C4-2B (cell line): ENCODE results near the gene NCOA7.

Source experiments
- CTCF ChIP-seq: fragments of 450-650 bp; conservative IDR thresholded peaks from 2 replicates; pipeline ENCODE4 v1.5.1; 2017; ENCODE audit warnings: mild to moderate bottlenecking
- ZFX ChIP-seq: fragments of 450-650 bp; IDR thresholded peaks from 2 replicates; pipeline ENCODE4 v1.6.1; 2017

GRCh38 chr6:125939026-125939425 lies 148.3 kb downstream of the NCOA7 start:
- no peak for TF ChIP-seq CTCF
- TF ChIP-seq ZFX: no peak
